C4-2B (cell line): ENCODE measurements around the gene USP6.
"Not testable (repeated sequence)": the region's sequence is repeated elsewhere in the genome, so short reads cannot be mapped to it uniquely, and the experiment has no call there.

ENCODE experiments used
- H3K27ac ChIP-seq: fragments of 450-650 bp; 2 replicates; pipeline ENCODE4 v1.5.1; 2017
- ZFX ChIP-seq: fragments of 450-650 bp; IDR thresholded peaks from 2 replicates; pipeline ENCODE4 v1.6.1; 2017
- TF ChIP-seq, protein P1 (sequence below): fragments of 450-650 bp; conservative IDR thresholded peaks from 2 replicates; pipeline ENCODE4 v1.5.1; 2017; ENCODE audit warnings: mild to moderate bottlenecking

The USP6 gene

DNA sequence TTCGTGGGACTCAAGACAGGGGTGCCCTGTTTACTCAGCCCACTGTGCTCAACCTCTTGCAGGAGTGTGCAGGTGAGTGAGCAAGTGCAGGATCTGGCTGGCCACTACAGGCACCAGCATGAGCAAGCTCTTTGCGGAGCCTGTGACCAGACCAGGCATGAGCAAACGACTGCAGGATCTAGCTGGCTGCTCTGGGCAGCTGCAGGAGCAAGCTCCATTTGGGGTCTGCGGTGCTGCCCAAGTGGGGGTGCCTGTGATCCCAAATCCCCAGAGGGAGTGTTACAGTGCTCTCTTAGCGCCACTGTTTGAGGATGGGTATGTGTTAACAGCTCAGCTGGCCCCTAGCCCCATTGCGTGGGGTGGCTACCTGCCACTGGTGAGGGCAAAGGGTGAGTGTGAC, 2.4 kb downstream of the USP6 start:
- TF ChIP-seq, protein P1, sequence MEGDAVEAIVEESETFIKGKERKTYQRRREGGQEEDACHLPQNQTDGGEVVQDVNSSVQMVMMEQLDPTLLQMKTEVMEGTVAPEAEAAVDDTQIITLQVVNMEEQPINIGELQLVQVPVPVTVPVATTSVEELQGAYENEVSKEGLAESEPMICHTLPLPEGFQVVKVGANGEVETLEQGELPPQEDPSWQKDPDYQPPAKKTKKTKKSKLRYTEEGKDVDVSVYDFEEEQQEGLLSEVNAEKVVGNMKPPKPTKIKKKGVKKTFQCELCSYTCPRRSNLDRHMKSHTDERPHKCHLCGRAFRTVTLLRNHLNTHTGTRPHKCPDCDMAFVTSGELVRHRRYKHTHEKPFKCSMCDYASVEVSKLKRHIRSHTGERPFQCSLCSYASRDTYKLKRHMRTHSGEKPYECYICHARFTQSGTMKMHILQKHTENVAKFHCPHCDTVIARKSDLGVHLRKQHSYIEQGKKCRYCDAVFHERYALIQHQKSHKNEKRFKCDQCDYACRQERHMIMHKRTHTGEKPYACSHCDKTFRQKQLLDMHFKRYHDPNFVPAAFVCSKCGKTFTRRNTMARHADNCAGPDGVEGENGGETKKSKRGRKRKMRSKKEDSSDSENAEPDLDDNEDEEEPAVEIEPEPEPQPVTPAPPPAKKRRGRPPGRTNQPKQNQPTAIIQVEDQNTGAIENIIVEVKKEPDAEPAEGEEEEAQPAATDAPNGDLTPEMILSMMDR = no peak
- no peak overlapping the region for H3K27ac ChIP-seq

DNA sequence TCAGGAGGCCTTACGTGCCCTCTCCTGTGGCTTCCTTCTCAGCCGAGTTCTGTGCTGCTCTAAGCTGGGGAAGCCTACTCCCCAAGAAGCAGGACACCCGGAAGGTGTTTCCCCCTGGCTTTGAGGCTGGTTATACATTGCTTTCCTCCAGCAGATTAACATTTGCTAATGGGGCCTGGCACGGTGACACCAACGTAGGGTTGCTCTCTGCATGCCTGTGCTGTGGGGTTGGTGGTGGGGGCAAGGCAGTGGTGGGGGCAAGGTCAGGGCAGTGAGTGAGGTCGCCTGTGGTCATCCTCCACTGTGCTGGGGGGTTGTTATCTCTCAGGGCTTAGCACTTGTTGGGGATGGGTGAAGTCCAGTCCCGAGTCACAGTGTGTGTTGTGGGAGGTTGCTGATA, 4.2 kb downstream of the USP6 start:
- TF ChIP-seq ZFX = no peak
- TF ChIP-seq, protein P1 = no peak
- H3K27ac ChIP-seq = no peak overlapping the region

DNA sequence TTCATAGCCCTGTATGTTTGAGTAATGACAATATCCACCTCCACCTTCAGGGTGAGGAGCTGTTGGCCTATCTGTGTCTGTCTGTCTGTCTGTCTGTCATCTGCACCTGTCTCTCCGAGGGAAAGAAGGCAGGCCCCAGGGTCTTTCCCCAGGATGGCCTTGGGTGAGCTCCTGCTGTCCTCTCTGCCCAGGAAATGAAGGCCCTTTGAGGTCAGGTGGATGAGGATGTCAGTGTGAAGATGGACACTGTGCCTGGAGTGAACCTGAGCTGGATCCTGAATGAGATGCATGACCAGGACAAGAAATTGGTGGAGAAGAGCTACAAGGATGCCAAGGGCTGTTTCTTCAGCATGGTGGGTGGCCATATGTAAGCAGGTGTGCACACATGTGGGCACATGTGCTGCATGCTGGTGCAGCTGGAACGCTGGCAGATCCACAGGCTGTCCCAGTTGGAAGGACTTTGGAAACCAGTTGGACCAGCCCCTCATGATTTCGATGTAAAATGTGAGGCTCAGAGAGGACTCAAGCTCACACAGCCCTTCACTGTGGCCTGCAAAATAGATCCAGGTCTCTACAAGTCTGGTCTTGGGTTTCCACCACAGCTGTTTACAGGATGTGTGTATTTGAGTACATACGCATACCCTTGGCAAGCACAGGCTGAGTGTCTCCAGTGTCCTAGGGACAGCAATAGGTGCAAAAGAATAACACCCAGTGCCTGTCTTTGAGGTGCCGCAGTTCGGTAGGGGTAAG, 4.8 kb downstream of the USP6 start:
- not testable (repeated sequence) for H3K27ac ChIP-seq

DNA sequence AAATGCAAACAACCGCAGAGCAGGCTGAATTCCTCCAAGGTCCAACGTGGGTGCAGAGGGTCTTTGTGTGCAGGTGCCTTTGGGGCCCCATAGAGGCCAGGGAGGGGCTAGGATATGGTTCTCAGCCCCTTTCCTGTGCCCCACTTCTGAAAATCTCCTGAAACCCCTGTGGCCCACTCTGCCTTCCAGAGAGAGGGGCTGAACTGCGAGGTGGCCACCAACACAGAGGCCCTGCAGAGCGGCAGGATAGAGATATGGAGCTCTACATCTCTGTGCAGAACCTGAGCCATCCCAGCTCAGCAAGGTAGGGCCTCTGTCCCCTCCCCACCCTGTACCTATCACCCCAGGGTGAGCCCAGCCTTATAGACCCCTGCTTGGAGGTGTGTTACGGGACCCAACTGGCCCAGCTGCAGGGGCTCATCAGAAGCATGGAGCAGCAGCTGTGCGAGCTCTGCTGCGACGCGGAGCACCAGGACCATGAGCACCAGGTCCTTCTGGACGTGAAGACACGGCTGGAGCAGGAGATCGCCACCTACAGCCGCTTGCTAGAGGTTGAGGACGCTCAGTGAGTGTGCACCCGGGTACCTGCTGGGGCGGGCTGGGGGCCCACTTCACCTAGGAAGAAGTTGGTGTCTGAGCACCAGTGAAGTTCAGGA, 5.5 kb downstream of the USP6 start:
- no peak overlapping the region for H3K27ac ChIP-seq
- no peak for TF ChIP-seq ZFX
- TF ChIP-seq, protein P1 = no peak

DNA sequence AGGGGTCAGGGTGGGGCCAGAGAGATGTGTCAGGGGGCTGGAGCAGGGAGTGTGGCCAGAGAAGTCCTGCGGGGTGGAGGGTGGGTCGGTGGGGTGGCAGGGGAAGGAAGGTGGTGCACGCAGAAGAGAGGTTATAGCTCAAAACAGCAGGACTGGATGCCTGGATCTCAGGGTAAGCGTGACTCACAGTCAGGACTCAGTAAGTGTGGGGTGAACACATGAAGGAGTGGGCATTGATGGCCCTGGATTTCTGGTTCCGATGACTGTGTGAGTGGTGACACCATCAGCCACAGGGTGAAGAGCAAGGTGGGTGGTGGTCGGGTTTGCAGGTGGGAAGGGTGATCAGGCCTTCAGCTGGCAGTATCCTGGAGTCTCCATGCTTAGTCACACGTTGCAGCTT, 6.2 kb downstream of the USP6 start:
- H3K27ac ChIP-seq = not testable (repeated sequence)

DNA sequence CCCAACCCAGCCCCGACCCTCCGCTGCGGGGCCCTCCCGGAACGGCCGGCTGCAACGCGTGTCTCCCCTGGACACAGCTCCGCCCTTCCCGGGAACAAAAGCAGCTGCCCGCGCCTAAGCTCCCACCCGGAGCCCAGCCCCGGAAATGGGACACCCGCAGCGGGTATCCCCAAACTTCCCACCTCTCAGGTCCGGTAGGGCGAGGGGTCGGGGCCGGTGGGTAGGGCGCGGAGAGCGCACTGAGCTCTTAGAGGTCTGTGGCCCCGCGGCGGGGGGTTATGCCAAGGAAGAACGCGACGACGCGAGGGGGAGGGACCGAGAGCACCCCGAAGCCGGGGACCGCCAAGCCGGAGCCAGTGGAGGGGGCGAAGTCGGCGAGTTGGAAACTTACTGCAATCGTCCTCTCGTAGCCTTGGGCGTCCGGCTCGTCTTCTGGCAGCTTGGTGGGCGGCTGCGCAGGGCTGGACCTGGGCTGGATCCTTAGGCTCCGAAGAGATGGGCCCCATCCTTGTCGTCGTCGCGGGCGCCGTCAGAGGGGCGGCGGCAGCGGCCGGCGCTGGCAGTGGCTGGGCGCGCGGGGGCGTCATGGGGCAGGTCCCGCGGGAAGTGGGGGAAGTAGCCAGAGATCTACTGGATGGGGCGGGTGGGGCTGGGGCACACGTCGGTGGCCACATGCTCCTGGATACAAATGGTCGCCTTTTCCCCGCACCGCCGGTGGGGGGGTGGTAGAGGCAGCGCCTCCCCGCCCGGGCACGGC, 6.9 kb downstream of the USP6 start:
- TF ChIP-seq, protein P1 = no peak
- no peak for TF ChIP-seq ZFX
- no peak overlapping the region for H3K27ac ChIP-seq

DNA sequence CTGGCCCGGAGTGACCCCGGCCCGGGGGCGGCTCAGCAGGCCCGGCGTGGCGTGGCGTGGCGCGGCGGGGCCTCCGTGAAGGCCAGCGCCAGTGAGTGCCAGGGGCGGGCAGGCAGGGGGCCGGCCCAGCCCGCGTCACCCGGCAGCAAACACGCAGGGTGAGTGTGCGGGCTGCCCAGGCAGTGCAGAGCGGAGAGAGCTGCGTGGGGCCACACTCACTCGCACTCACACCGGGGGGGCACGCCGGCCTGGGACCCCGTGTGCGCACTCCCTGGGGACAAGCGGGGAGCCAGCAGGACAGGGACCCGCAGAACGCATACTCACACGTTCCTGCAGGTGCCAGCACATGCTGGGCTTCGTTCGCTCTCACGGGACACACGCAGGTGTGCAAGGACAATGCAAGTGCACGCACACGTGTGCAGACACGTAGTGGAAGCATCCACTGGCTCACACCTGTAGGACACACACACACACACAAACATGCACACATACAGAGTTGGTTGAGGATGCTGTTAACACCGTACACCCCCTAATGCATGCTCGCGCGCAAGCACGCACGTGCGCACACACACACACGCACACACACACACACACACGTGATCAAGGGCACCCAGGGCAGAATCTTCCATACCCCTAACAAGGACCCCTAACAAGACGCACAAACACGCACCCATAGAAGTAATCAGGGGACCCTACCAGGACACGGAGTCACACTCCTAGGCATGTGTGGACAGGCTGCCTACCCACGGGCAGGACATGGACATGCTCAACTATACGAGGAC, 7.7 kb downstream of the USP6 start:
- H3K27ac ChIP-seq = no peak overlapping the region
- TF ChIP-seq ZFX = no peak
- TF ChIP-seq, protein P1 = no peak

DNA sequence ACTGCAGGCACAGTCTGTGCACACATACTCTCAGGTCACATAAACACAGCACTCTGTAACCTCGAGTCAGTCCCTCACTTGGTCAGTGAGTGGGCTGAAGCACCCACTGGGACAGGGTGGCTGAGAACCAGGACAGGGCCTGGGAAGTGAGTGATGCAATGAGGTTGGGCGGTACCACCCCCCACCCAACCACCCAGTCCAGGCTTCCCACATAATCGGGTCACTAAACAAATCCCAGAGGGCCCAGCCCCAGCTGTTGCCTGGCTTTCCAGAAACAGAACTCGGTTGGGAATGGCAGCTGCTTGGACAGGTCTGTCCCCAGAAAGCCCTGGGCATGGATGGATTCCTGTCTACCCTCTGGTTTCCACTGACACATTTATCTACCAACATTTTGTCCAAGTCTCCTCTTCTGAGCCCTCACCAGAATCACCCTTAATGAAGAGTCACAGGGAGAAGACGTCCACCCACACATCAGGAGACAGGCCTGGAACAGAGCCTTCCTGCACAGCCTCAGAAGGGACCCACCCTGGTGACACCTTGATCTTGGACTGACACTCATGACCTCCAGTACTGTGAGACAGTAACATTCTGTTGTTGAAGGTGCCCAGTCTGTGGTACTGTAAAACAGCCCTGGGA, 8.4 kb downstream of the USP6 start:
- H3K27ac ChIP-seq = not testable (repeated sequence)

DNA sequence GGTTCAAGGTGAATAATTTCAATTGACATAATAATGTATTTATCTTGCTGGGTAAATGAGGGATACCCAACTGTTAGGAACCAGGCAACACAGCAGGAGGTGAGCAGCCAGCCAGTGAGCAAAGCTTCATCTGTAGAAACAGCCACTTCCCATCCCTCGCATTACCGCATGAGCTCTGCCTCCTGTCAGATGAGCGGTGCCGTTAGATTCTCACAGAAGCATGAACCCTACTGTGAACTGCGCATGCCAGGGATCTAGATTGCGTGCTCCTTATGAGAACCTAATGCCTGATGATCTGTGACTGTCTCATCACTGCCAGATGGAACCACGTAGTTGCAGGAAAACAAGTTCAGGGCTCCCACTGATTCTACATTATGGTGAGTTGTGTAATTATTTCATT, 9.1 kb downstream of the USP6 start:
- H3K27ac ChIP-seq = not testable (repeated sequence)
